HEK293 (cell line): Measurements from ENCODE around the gene PHKA2.

Experiments
- CTCF ChIA-PET: fragments of 350-600 bp; formaldehyde crosslinking; extraction: SDS; loops from one replicate; lab custom pipeline; 2021; ENCODE audit warnings: antibody characterized with exemption; lab: Yijun Ruan, JAX
- POLR2A ChIA-PET: fragments of 300-600 bp; formaldehyde crosslinking; extraction: SDS; loops from one replicate; lab custom pipeline; 2020; ENCODE audit warnings: antibody characterized with exemption, inconsistent platforms; lab: Yijun Ruan, JAX
- H3K27ac ChIP-seq: fragments of 200-500 bp; sonication (Bioruptor generic); 2 replicates; pipeline ENCODE4 v1.5.1; 2014; ENCODE audit warnings: low read depth, low read length, control low read depth, inconsistent platforms; ENCODE audit errors: extremely low read depth
- H3K36me3 ChIP-seq, 2 experiments: fragments of 200-500 bp in 1 of 2; sonication (Bioruptor generic) in 1 of 2; 1 replicate in 1 of 2; 2 replicates in 1 of 2; pipeline ENCODE4 v1.5.1; 2014 to 2017; ENCODE audit warnings: inconsistent platforms in 2 of 2, low read length in 2 of 2; ENCODE audit not compliant: control insufficient read depth in 2 of 2, insufficient read depth in 1 of 2
- H3K4me1 ChIP-seq: fragments of 200-500 bp; sonication (Bioruptor generic); 2 replicates; pipeline ENCODE4 v1.5.1; 2014; ENCODE audit warnings: mild to moderate bottlenecking, low read length, inconsistent platforms; ENCODE audit not compliant: control insufficient read depth, insufficient read depth
- H3K4me3 ChIP-seq: 2 replicates; pipeline ENCODE4 v1.5.1; 2011; ENCODE audit warnings: low read depth, mild to moderate bottlenecking, control low read depth, low read length, moderate library complexity
- H3K9me3 ChIP-seq: fragments of 200-500 bp; sonication (Bioruptor generic); 2 replicates; pipeline ENCODE4 v1.5.1; 2014; ENCODE audit warnings: low read depth, low read length, inconsistent platforms; ENCODE audit not compliant: control insufficient read depth, insufficient read depth
- EGR2 ChIP-seq: fragments of 450-650 bp; formaldehyde crosslinking; IDR thresholded peaks from 2 replicates; pipeline ENCODE4 v1.5.1; 2016; ENCODE audit warnings: low read depth, missing biosample characterization, missing genetic modification characterization
- GLIS2 ChIP-seq: fragments of 450-650 bp; formaldehyde crosslinking; IDR thresholded peaks from 2 replicates; pipeline ENCODE4 v1.5.1; 2016; ENCODE audit warnings: missing biosample characterization, missing genetic modification characterization
- IKZF3 ChIP-seq: fragments of 450-650 bp; IDR thresholded peaks from 2 replicates; pipeline ENCODE4 v1.5.0; 2018; ENCODE audit warnings: missing biosample characterization, mild to moderate bottlenecking, missing genetic modification characterization, moderate library complexity
- KLF10 ChIP-seq: fragments of 450-650 bp; IDR thresholded peaks from 2 replicates; pipeline ENCODE4 v1.5.1; 2018; ENCODE audit warnings: missing biosample characterization, mild to moderate bottlenecking, missing genetic modification characterization
- KLF16 ChIP-seq: fragments of 450-650 bp; formaldehyde crosslinking; IDR thresholded peaks from 2 replicates; pipeline ENCODE4 v1.5.1; 2017; ENCODE audit warnings: missing biosample characterization, missing genetic modification characterization
- KLF9 ChIP-seq: fragments of 450-650 bp; formaldehyde crosslinking; IDR thresholded peaks from 2 replicates; pipeline ENCODE4 v1.5.1; 2016; ENCODE audit warnings: missing biosample characterization, missing genetic modification characterization, low read depth
- SCRT1 ChIP-seq: fragments of 450-650 bp; formaldehyde crosslinking; IDR thresholded peaks from 2 replicates; pipeline ENCODE4 v1.5.1; 2016; ENCODE audit warnings: missing biosample characterization, missing genetic modification characterization, borderline replicate concordance
- YY1 ChIP-seq: fragments of 450-650 bp; formaldehyde crosslinking; IDR thresholded peaks from 2 replicates; pipeline ENCODE4 v1.5.1; 2018; ENCODE audit warnings: missing biosample characterization, missing genetic modification characterization
- ZBTB21 ChIP-seq: fragments of 450-650 bp; formaldehyde crosslinking; IDR thresholded peaks from 2 replicates; pipeline ENCODE4 v1.5.1; 2017; ENCODE audit warnings: missing biosample characterization, missing genetic modification characterization
- ZNF132 ChIP-seq: fragments of 450-650 bp; formaldehyde crosslinking; IDR thresholded peaks from 2 replicates; pipeline ENCODE4 v1.5.1; 2017; ENCODE audit warnings: missing biosample characterization, missing genetic modification characterization, borderline replicate concordance
- ZNF19 ChIP-seq: fragments of 450-650 bp; formaldehyde crosslinking; IDR thresholded peaks from 2 replicates; pipeline ENCODE4; 2016; ENCODE audit warnings: missing biosample characterization, missing genetic modification characterization, low read depth
- ZNF202 ChIP-seq: fragments of 450-650 bp; formaldehyde crosslinking; IDR thresholded peaks from 2 replicates; pipeline ENCODE4 v1.5.1; 2016; ENCODE audit warnings: missing biosample characterization, missing genetic modification characterization, borderline replicate concordance
- ZNF221 ChIP-seq: fragments of 450-650 bp; formaldehyde crosslinking; IDR thresholded peaks from 2 replicates; pipeline ENCODE4 v1.5.1; 2017; ENCODE audit warnings: missing biosample characterization, missing genetic modification characterization, borderline replicate concordance
- ZNF248 ChIP-seq: fragments of 450-650 bp; formaldehyde crosslinking; IDR thresholded peaks from 2 replicates; pipeline ENCODE4 v1.5.1; 2017; ENCODE audit warnings: missing biosample characterization, missing genetic modification characterization
- ZNF48 ChIP-seq: fragments of 450-650 bp; formaldehyde crosslinking; IDR thresholded peaks from 2 replicates; pipeline ENCODE4 v1.5.1; 2016; ENCODE audit warnings: missing biosample characterization, missing genetic modification characterization
- ZNF596 ChIP-seq: fragments of 450-650 bp; IDR thresholded peaks from 2 replicates; pipeline ENCODE4 v1.5.0; 2018; ENCODE audit warnings: missing biosample characterization, mild to moderate bottlenecking, missing genetic modification characterization, moderate library complexity
- ZNF600 ChIP-seq: fragments of 450-650 bp; formaldehyde crosslinking; IDR thresholded peaks from 2 replicates; pipeline ENCODE4 v1.5.1; 2016; ENCODE audit warnings: missing biosample characterization, missing genetic modification characterization
- ZNF670 ChIP-seq: fragments of 450-650 bp; formaldehyde crosslinking; IDR thresholded peaks from 2 replicates; pipeline ENCODE4 v1.5.1; 2016; ENCODE audit warnings: missing biosample characterization, missing genetic modification characterization, low read depth
- ZNF701 ChIP-seq: fragments of 450-650 bp; formaldehyde crosslinking; IDR thresholded peaks from 2 replicates; pipeline ENCODE4 v1.5.1; 2016; ENCODE audit warnings: missing biosample characterization, missing genetic modification characterization
- ZNF777 ChIP-seq: fragments of 450-650 bp; formaldehyde crosslinking; IDR thresholded peaks from 2 replicates; pipeline ENCODE4 v1.5.1; 2017; ENCODE audit warnings: missing biosample characterization, missing genetic modification characterization, borderline replicate concordance
- ZNF792 ChIP-seq: fragments of 450-650 bp; formaldehyde crosslinking; IDR thresholded peaks from 2 replicates; pipeline ENCODE4 v1.5.1; 2016; ENCODE audit warnings: missing biosample characterization, missing genetic modification characterization
- ZNF843 ChIP-seq: fragments of 450-650 bp; formaldehyde crosslinking; IDR thresholded peaks from 2 replicates; pipeline ENCODE4 v1.5.1; 2016; ENCODE audit warnings: missing biosample characterization, missing genetic modification characterization
- TF ChIP-seq, protein P1 (sequence below): fragments of 450-650 bp; formaldehyde crosslinking; IDR thresholded peaks from 2 replicates; pipeline ENCODE4; 2016; ENCODE audit warnings: missing biosample characterization, missing genetic modification characterization
- TF ChIP-seq, protein P2 (sequence below): fragments of 450-650 bp; formaldehyde crosslinking; IDR thresholded peaks from 2 replicates; pipeline ENCODE4 v1.5.1; 2017; ENCODE audit warnings: missing biosample characterization, missing genetic modification characterization
- TF ChIP-seq, protein P3 (sequence below): fragments of 450-650 bp; formaldehyde crosslinking; IDR thresholded peaks from 2 replicates; pipeline ENCODE4 v1.5.1; 2016; ENCODE audit warnings: missing biosample characterization, missing genetic modification characterization
- TF ChIP-seq, protein P4 (sequence below): fragments of 450-650 bp; formaldehyde crosslinking; IDR thresholded peaks from 2 replicates; pipeline ENCODE4 v1.5.1; 2016; ENCODE audit warnings: missing biosample characterization, missing genetic modification characterization
- TF ChIP-seq, protein P5 (sequence below): fragments of 450-650 bp; formaldehyde crosslinking; IDR thresholded peaks from 2 replicates; pipeline ENCODE4 v1.5.1; 2016; ENCODE audit warnings: missing biosample characterization, missing genetic modification characterization
- TF ChIP-seq, protein P6 (sequence below): fragments of 450-650 bp; formaldehyde crosslinking; IDR thresholded peaks from 2 replicates; pipeline ENCODE4 v1.5.1; 2016; ENCODE audit warnings: missing biosample characterization, missing genetic modification characterization, low read depth

Gene PHKA2

DNA sequence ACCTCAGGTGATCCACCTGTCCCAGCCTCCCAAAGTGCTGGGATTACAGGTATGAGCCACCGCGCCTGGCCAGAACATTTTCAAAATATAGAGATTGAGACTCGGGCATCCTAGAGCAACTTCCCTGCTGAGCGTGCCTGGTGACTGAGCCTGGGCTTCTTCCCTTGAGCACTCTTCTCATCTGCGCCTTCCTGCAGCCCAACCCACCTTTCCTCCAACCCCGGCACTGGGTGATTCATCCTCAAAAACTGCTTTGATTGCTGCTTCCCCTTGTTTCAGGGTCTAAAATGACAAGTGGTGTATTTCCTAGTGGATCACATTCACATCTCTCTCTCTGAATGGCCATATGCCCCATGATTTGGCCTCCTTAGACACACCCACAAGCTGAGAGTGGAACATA, 37.8 kb downstream of the PHKA2 start:
- peaks cover 8 to 47% of the 10 kb centered on the region in 2 experiments for H3K36me3 ChIP-seq
- TF ChIP-seq ZBTB21 (tag by site-specific recombination) (no peak), EGR2 (tag by site-specific recombination) (no peak), GLIS2 (tag by site-specific recombination) (no peak), SCRT1 (tag by site-specific recombination) (no peak), IKZF3 (tag by site-specific recombination) (no peak), ZNF792 (tag by site-specific recombination) (no peak), ZNF596 (tag by site-specific recombination) (no peak), ZNF777 (tag by site-specific recombination) (no peak), ZNF600 (tag by site-specific recombination) (no peak), ZNF19 (tag by site-specific recombination) (no peak), KLF10 (no peak), YY1 (tag by site-specific recombination) (no peak)
- TF ChIP-seq, protein P1, sequence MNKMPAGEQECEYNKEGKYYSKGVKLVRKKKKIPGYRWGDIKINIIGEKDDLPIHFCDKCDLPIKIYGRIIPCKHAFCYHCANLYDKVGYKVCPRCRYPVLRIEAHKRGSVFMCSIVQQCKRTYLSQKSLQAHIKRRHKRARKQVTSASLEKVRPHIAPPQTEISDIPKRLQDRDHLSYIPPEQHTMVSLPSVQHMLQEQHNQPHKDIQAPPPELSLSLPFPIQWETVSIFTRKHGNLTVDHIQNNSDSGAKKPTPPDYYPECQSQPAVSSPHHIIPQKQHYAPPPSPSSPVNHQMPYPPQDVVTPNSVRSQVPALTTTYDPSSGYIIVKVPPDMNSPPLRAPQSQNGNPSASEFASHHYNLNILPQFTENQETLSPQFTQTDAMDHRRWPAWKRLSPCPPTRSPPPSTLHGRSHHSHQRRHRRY (tag by site-specific recombination): no peak
- TF ChIP-seq, protein P2, sequence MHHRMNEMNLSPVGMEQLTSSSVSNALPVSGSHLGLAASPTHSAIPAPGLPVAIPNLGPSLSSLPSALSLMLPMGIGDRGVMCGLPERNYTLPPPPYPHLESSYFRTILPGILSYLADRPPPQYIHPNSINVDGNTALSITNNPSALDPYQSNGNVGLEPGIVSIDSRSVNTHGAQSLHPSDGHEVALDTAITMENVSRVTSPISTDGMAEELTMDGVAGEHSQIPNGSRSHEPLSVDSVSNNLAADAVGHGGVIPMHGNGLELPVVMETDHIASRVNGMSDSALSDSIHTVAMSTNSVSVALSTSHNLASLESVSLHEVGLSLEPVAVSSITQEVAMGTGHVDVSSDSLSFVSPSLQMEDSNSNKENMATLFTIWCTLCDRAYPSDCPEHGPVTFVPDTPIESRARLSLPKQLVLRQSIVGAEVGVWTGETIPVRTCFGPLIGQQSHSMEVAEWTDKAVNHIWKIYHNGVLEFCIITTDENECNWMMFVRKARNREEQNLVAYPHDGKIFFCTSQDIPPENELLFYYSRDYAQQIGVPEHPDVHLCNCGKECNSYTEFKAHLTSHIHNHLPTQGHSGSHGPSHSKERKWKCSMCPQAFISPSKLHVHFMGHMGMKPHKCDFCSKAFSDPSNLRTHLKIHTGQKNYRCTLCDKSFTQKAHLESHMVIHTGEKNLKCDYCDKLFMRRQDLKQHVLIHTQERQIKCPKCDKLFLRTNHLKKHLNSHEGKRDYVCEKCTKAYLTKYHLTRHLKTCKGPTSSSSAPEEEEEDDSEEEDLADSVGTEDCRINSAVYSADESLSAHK (tag by site-specific recombination): no peak
- TF ChIP-seq, all 188 proteins: peak for 0

DNA sequence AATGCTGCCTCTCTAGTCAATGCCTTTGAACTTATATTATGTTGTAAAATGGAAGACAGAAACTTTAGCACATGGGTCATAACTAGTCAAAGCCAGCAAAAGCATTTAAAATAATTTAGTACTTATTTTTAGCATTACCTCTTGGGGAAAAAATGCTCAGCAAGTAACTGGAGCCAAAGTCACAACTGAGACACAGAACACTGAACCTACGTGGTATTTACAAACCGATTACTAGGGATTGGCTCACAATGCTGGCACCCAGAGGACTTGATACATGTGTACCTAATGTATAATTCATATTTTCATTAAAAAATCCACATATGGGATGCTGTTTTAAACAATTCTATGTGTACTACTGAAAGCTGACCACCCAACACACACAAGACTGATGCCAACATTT, 38.4 kb downstream of the PHKA2 start:
- TF ChIP-seq KLF16 (tag by site-specific recombination): no peak
- TF ChIP-seq, protein P3, sequence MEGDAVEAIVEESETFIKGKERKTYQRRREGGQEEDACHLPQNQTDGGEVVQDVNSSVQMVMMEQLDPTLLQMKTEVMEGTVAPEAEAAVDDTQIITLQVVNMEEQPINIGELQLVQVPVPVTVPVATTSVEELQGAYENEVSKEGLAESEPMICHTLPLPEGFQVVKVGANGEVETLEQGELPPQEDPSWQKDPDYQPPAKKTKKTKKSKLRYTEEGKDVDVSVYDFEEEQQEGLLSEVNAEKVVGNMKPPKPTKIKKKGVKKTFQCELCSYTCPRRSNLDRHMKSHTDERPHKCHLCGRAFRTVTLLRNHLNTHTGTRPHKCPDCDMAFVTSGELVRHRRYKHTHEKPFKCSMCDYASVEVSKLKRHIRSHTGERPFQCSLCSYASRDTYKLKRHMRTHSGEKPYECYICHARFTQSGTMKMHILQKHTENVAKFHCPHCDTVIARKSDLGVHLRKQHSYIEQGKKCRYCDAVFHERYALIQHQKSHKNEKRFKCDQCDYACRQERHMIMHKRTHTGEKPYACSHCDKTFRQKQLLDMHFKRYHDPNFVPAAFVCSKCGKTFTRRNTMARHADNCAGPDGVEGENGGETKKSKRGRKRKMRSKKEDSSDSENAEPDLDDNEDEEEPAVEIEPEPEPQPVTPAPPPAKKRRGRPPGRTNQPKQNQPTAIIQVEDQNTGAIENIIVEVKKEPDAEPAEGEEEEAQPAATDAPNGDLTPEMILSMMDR: no peak
- TF ChIP-seq ZNF221: no peak
- no peak for TF ChIP-seq ZNF202 (tag by site-specific recombination)
- TF ChIP-seq, protein P4, sequence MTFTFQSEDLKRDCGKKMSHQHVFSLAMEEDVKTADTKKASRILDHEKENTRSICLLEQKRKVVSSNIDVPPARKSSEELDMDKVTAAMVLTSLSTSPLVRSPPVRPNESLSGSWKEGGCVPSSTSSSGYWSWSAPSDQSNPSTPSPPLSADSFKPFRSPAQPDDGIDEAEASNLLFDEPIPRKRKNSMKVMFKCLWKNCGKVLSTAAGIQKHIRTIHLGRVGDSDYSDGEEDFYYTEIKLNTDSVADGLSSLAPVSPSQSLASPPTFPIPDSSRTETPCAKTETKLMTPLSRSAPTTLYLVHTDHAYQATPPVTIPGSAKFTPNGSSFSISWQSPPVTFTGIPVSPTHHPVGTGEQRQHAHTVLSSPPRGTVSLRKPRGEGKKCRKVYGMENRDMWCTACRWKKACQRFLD (tag by site-specific recombination): no peak
- no peak for TF ChIP-seq ZNF132 (tag by site-specific recombination)
- no peak for TF ChIP-seq ZNF48
- no peak for TF ChIP-seq ZNF843
- TF ChIP-seq ZNF701 (tag by site-specific recombination): no peak
- TF ChIP-seq ZBTB21 (tag by site-specific recombination): no peak
- TF ChIP-seq ZNF248: no peak
- TF ChIP-seq, protein P5, sequence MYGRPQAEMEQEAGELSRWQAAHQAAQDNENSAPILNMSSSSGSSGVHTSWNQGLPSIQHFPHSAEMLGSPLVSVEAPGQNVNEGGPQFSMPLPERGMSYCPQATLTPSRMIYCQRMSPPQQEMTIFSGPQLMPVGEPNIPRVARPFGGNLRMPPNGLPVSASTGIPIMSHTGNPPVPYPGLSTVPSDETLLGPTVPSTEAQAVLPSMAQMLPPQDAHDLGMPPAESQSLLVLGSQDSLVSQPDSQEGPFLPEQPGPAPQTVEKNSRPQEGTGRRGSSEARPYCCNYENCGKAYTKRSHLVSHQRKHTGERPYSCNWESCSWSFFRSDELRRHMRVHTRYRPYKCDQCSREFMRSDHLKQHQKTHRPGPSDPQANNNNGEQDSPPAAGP: no peak
- TF ChIP-seq ZNF670: no peak
- TF ChIP-seq KLF9 (tag by site-specific recombination): no peak
- TF ChIP-seq, protein P6, sequence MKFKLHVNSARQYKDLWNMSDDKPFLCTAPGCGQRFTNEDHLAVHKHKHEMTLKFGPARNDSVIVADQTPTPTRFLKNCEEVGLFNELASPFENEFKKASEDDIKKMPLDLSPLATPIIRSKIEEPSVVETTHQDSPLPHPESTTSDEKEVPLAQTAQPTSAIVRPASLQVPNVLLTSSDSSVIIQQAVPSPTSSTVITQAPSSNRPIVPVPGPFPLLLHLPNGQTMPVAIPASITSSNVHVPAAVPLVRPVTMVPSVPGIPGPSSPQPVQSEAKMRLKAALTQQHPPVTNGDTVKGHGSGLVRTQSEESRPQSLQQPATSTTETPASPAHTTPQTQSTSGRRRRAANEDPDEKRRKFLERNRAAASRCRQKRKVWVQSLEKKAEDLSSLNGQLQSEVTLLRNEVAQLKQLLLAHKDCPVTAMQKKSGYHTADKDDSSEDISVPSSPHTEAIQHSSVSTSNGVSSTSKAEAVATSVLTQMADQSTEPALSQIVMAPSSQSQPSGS: no peak
- POLR2A ChIA-PET: no interaction called here
- no peak overlapping the region for H3K27ac ChIP-seq
- no peak overlapping the region for H3K4me3 ChIP-seq
- CTCF ChIA-PET: no interaction called here
- no peaks in the 10 kb centered on the region for H3K9me3 ChIP-seq
- peaks cover 8 to 46% of the 10 kb centered on the region in 2 experiments for H3K36me3 ChIP-seq
- no peaks in the 10 kb centered on the region for H3K4me1 ChIP-seq

More for the DNA sequence above, 37.8 kb downstream of the PHKA2 start:
- no peak overlapping the region for H3K27ac ChIP-seq
- no peaks in the 10 kb centered on the region for H3K9me3 ChIP-seq
- CTCF ChIA-PET: no interaction called here
- H3K4me1 ChIP-seq: no peaks in the 10 kb centered on the region
- POLR2A ChIA-PET: no interaction called here
- H3K4me3 ChIP-seq: no peak overlapping the region
